Measurements from ENCODE around the gene PARVB. TPM values are rescaled to one million over a fixed set of nuclear protein-coding genes. Genes with fewer than 3 reads are reported as not detected.

PARVB gene
- total and polyA plus RNA-seq, 7 experiments from 2014 or later: 0.18 to 51.2 (median 4.2) TPM

DNA sequence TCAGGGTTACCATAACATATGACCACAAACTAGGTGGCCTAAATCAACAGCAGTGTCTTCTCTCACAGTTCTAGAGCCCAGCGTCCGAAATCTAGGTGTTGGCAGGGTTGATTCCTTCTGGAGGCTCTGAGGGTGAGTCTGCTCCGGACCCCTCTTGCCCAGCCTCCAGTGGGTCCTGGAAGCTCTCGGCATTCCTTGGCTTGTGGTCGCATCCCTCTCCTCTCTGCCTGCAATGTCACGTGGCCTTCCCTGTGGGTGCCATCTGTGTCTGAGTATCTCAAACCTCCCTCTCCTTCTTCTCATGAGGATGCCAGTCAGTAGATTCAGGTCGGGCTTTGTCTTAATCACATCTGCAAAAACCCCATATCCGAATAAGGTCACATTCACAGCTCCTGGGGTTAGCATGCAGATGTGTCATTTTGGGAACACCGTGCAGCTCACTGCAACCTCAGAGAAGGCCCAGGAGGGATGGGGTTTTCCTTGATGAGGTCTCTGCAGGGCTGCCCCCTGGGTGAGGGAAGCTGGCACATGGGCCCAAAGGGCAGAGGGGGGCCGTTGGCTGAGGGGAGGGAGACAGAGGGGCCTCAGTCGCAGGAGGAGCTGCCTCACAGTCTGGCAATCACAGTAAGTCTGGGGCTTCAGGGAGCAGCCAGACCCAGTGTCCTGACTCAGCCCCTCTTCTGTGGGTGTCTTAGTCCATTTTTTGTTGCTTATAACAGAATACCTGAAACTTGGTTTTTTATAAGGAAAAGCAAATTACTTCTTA lies 197.8 kb downstream of the PARVB start:
- Histone ChIP-seq H3K9me3 (ENCODE audit: control insufficient read depth in 2 of 3, low read length in 3 of 3) (no peaks in the 10 kb centered on the region), H3K27ac (ENCODE audit: low read depth, low read length) (no peak overlapping the region), H3K4me3 (ENCODE audit: low read length) (no peak overlapping the region), H3K36me3 (ENCODE audit: control insufficient read depth in 2 of 3, insufficient read depth in 3 of 3, low read length in 3 of 3) (no peaks in the 10 kb centered on the region), H3K27me3 (ENCODE audit: control insufficient read depth in 2 of 2, insufficient read depth in 2 of 2, low read length in 2 of 2) (no peaks in the 10 kb centered on the region), H3K4me1 (ENCODE audit: control insufficient read depth in 2 of 2, insufficient read depth in 2 of 2, low read length in 2 of 2) (no peaks in the 10 kb centered on the region)
- ChIA-PET POLR2A (no interaction called here), CTCF (no interaction called here)
- Mint-ChIP-seq H3K4me1 (peaks cover 0 to 1% (median 0%) of the 10 kb centered on the region in 7 donors), H3K4me3 (no peak overlapping the region), H3K36me3 (peaks cover 0 to 7% (median 4%) of the 10 kb centered on the region in 5 donors), H3K27ac (no peak overlapping the region), H3K9me3 (peaks cover 0 to 2% (median 1%) of the 10 kb centered on the region in 11 donors), H3K27me3 (peaks cover 5 to 14% (median 12%) of the 10 kb centered on the region in 5 donors)
- intact Hi-C loops (cut with micrococcal nuclease): no loop called here
- no peak for ATAC-seq
- DNase-seq: no peak

Other genes with a start within 250 kb of the PARVB start
- 1 to 10 TPM in 2 of 5 experiments, under 1 TPM in 2, not detected in 1; 0.16 to 1.4 (median 0.90) TPM for gene EFCAB6, start 212.0 kb upstream of the PARVB start, total RNA-seq
- gene EFCAB6, start 212.0 kb upstream of the PARVB start, polyA plus RNA-seq: under 1 TPM; 0.08 to 0.11 TPM
- not detected for gene SULT4A1, start 161.8 kb upstream of the PARVB start, total RNA-seq
- not detected for gene SULT4A1, start 161.8 kb upstream of the PARVB start, polyA plus RNA-seq
- gene PNPLA5, start 132.3 kb upstream of the PARVB start, total RNA-seq: not detected
- gene PNPLA5, start 132.3 kb upstream of the PARVB start, polyA plus RNA-seq: not detected
- gene PNPLA3, start 100.5 kb upstream of the PARVB start, total RNA-seq: under 1 TPM in 2 of 5 experiments, not detected in 3; 0.19 to 0.29 TPM
- not detected for gene PNPLA3, start 100.5 kb upstream of the PARVB start, polyA plus RNA-seq
- gene SAMM50, start 68.9 kb upstream of the PARVB start, total RNA-seq: 10 to 100 TPM; 25.9 to 47.1 (median 34.0) TPM
- 10 to 100 TPM; 61.7 to 62.3 TPM for gene SAMM50, start 68.9 kb upstream of the PARVB start, polyA plus RNA-seq
- 100 to 1,000 TPM; 142 to 209 (median 173) TPM for gene PARVG, start 156.6 kb downstream of the PARVB start, total RNA-seq
- gene PARVG, start 156.6 kb downstream of the PARVB start, polyA plus RNA-seq: 10 to 100 TPM; 36.4 to 57.6 TPM

Data from naive thymus-derived CD4-positive, alpha-beta T cell (primary cell).